Measurements from ENCODE around the gene INAFM1. TPM values are rescaled to one million over a fixed set of nuclear protein-coding genes. Genes with fewer than 3 reads are reported as not detected.

Gene INAFM1
- total RNA-seq, 4 donors from 2014 or later, result 6.1 to 23.9 (median 12.8) TPM

DNA sequence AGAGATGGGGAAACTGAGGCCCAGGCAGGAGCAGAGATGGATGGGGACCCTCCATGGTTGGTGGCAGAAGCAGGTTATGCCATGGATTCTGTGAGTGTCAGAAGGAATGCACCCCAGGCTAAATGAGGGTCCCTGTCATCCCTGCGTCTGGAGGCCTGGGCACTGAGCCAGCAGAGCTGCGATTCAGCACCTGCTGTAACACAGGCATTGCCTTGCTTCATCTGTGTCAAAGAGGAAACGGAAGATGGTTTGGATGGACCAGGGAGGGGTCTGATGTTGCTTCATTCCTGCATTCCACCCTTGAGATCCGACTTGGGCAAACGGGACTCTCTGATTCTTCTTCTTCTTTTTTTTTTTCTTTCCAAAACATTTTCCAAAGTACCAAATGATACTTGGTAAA lies 36.1 kb downstream of the INAFM1 start:
- Histone ChIP-seq H3K27me3 (no peaks in the 10 kb centered on the region), H3K4me1 (no peaks in the 10 kb centered on the region), H3K9me3 (no peaks in the 10 kb centered on the region), H3K4me3 (no peak overlapping the region), H3K27ac (no peak overlapping the region), H3K36me3 (no peaks in the 10 kb centered on the region)
- TF ChIP-seq CTCF (IDR thresholded peaks at IDR 0.05), result no peak
- TF ChIP-seq POLR2A (IDR thresholded peaks at IDR 0.05), result no peak
- DNase-seq, result no peak

DNA sequence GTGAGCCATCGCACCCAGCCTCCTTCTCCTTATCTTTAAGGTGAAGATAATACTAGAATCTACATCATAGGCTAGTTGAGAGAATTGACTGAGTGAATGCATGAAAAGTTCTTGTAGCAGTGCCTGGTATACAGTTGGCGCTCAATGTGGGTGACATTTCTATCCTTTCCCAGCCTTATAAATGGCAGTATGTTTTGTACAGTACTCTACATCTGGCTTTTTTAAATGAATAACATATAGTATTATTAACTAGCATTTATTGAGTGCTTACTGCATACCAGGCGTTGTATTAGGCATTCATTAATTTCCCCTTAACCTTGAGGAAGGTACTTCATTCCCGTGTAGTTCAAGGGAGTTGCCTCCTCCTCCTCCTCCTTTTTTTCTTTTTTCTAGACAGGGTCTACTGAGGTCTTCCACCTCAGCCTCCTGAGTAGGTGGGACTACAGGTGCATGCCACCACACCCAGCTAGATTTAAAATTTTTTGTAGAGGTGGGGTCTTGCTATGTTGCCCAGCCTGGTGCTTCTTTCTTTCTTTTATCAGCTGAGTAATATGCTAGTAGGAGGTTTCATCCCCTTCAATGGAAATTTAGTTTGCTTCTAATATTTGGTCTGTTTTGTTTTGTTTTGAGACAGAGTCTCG lies 37.8 kb downstream of the INAFM1 start:
- Histone ChIP-seq H3K27me3 (no peaks in the 10 kb centered on the region), H3K4me1 (no peaks in the 10 kb centered on the region), H3K4me3 (no peak overlapping the region), H3K36me3 (no peaks in the 10 kb centered on the region), H3K9me3 (no peaks in the 10 kb centered on the region), H3K27ac (no peak overlapping the region)
- TF ChIP-seq POLR2A (IDR thresholded peaks at IDR 0.05) (no peak), CTCF (IDR thresholded peaks at IDR 0.05) (no peak)
- DNase-seq, result no peak

GRCh38 chr19:47313754-47314295 lies 39.1 kb downstream of the INAFM1 start:
- Histone ChIP-seq H3K36me3 (no peaks in the 10 kb centered on the region), H3K27me3 (no peaks in the 10 kb centered on the region), H3K9me3 (no peaks in the 10 kb centered on the region), H3K4me1 (no peaks in the 10 kb centered on the region), H3K27ac (no peak overlapping the region), H3K4me3 (no peak overlapping the region)
- no peak for DNase-seq
- no peak for TF ChIP-seq CTCF (IDR thresholded peaks at IDR 0.05)
- no peak for TF ChIP-seq POLR2A (IDR thresholded peaks at IDR 0.05)

- peak in 1 of 3 donors; percentile 64 for DNase-seq
- Histone ChIP-seq H3K4me3 (no peak overlapping the region), H3K27ac (peak overlapping the region in 2 of 4 donors; percentile 5 to 30), H3K27me3 (no peaks in the 10 kb centered on the region), H3K9me3 (no peaks in the 10 kb centered on the region), H3K4me1 (no peaks in the 10 kb centered on the region), H3K36me3 (no peaks in the 10 kb centered on the region)
- TF ChIP-seq POLR2A (IDR thresholded peaks at IDR 0.05), result no peak
- no peak for TF ChIP-seq CTCF (IDR thresholded peaks at IDR 0.05)
Measured at GRCh38 chr19:47315125-47315821, 40.6 kb downstream of the INAFM1 start.

DNA sequence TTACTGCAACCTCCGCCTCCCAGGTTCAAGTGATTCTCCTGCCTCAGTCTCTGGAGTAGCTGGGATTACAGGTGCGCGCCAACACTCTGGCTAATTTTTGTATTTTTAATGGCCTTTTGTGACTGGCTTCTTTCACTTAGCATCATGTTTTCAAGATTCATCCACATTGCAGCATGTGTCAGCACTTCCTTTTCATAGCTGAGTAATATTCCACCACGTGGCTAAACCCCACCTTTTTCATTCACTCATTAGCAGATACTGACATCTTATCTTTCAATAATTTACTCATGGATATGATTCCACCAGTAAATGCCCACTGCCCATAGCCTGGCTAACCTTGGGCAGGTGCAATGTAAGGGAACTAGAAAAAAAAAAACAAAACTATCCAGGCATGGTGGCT lies 41.8 kb downstream of the INAFM1 start:
- no peak for TF ChIP-seq CTCF (IDR thresholded peaks at IDR 0.05)
- TF ChIP-seq POLR2A (IDR thresholded peaks at IDR 0.05), result no peak
- H3K27ac ChIP-seq, result no peak overlapping the region
- H3K4me3 ChIP-seq, result no peak overlapping the region
- no peaks in the 10 kb centered on the region for H3K9me3 ChIP-seq
- no peaks in the 10 kb centered on the region for H3K36me3 ChIP-seq
- no peak for DNase-seq
- H3K4me1 ChIP-seq, result no peaks in the 10 kb centered on the region
- H3K27me3 ChIP-seq, result no peaks in the 10 kb centered on the region

Measured in Peyer's patch (tissue), 4 donors.